HG03460 (cell line): ENCODE measurements around the gene PACRG.
"Not testable (repeated sequence)": the region's sequence is repeated elsewhere in the genome, so short reads cannot be mapped to it uniquely, and the experiment has no call there.

ENCODE experiments used
- ATAC-seq: cut with Tn5 transposase; IDR thresholded peaks from one replicate; pipeline ENCODE4 v1.9.1; 2021; ENCODE audit not compliant: unreplicated experiment

Gene PACRG

GRCh38 chr6:163301726-163302635 is 574.2 kb downstream of the PACRG start:
- no peak for ATAC-seq

GRCh38 chr6:163302747-163303146 is 575.0 kb downstream of the PACRG start:
- no peak for ATAC-seq

DNA sequence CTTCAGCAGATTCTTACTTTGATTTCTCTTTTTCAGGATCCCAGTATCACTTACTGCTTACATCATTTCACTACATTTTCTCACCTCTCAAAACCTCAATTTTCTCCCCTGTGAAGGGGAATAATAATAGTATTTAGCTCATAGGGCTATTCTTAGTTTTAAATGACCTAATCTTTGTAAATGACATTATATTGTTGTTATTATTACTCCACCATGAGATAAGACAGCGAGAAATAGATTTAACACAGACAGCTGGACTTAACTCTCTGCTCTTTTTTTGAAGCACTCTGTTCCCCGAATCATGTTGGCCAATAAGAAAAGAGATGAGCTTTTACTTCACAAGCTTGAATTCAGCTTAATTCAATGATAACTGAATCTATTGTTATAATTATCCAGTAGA is 578.2 kb downstream of the PACRG start:
- ATAC-seq: no peak

GRCh38 chr6:163308629-163309440 is 581.1 kb downstream of the PACRG start:
- no peak for ATAC-seq

GRCh38 chr6:163309491-163310026 is 581.8 kb downstream of the PACRG start:
- no peak for ATAC-seq

DNA sequence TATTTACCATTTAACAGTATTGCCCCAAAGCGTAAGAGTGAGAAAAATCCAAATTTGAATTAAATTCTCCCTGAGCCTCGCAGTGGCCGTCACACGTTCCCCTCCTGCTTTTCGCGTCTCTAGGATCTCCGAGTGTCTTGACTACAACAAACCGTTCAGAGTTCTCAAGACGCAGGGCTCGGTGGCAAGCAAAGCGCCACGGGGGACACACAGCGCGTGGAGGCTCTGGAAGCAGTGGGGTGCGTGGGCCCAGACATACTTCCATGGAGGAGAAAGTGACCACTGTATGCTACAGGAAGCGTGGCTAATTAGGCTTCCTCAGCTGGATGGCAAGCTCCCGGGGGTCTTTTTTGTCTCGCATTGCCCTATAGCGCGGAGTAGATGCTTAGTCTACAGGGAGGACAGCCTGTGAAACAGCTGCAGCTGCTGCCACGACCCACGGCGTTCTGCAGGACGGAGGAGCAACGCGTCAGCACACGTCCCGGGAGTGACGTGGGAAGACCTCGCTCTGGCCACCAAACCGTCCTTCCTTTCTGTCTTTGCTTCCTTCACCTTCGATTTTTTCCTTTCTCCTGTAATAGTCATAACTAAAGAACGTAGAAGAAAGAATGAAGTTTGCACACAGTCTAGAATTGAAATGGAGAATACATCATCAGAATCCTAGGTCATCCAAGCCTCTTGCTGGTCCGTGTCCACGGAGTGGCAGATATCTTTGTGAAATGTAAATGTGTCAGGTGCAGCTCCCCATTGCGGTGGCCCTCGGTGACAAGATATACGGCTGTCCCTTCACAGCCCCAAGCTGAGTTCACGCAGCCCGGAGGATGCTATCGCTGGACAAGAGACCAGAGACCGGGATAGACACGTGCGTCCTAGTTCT is 582.6 kb downstream of the PACRG start:
- no peak for ATAC-seq

DNA sequence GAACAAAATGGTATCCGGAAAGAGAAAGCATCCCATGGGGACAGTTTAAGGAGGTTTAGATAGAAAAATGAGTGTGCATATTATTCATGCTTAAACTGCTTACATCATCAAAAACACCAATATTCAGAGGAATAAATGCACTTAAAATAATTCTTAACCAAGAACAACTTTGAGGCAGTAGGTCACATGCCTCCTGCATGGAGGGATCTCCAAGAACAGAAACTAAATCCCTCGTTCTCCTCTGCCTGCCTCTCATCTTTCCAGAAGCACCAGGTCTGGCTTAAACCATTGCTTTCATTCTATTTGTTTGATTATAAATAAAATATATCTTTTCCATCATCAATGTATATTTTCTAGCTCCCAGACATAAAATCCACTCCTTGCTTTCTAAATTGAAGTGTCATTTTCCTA is 583.2 kb downstream of the PACRG start:
- ATAC-seq: no peak

DNA sequence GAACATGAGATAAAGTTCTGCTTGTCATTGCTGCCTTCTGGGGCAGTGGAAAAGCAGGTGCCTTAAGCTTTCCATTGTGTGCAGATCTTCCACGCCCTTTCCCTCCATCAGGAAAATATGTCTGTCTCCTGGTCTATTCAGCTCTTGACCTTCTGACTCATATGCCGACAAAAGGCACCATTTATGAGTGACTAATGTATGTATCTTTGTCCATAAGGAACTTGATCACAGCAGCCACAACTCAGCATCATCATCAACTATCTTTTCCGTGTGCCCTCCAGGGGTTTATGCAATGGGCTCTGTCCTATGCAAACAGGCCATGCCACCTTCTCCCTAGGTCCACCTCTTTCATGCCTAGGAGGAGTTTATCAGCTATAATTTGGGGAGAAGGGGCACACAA is 584.1 kb downstream of the PACRG start:
- ATAC-seq: no peak

GRCh38 chr6:163313566-163313965 is 585.8 kb downstream of the PACRG start:
- ATAC-seq: no peak

DNA sequence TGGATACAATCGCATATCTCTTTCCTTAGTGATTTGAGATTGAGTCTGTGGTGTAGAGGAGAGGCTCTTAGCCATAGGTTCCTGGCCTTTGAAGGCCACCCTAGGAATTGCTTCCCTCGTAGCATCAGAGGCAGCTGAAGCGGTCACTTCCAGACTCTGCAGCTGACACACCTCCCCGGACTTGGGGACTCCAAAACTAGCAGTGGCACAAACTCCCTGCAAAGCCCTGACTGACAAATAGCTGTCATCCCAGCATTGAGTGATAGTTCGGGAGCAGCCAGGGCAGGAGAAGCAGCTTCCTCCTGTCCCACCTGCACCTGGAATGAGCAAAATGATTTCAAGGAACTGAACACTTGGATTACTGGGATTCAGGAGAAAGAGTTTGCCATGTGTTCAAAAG is 586.2 kb downstream of the PACRG start:
- no peak for ATAC-seq

DNA sequence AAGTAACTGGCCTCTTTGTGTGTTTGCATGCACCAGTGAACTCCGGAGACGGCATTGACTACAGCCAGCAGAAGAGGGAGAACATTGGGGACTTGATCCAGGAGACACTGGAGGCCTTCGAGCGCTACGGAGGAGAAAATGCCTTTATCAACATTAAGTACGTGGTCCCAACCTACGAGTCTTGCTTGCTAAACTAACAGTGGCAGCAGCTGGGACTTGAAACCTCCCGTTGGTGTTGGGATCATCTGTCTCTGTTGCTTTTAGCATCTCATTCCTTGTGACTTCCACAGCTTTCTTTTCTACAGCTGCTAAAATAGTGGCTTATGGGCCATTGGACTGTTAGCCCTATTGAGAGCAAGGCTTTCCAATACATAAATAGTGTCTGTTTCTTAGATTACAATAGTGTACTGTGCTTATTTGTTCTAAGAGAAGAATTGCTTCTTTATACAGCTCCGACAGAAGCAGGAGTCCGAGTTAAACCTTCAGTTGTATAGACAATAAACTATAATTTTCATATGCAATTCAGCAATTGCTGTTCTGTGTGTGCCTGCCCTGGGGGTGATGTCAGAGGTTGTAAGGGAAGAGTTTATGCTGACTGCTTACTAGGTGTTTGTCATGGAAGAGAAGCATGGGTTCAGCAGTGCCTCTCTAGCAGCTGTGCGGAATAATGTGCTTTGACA is 587.2 kb downstream of the PACRG start:
- ATAC-seq: no peak

GRCh38 chr6:163316866-163317495 is 589.2 kb downstream of the PACRG start:
- ATAC-seq: not testable (repeated sequence)

GRCh38 chr6:163318071-163318786 is 590.5 kb downstream of the PACRG start:
- ATAC-seq: no peak

GRCh38 chr6:163319609-163320366 is 592.0 kb downstream of the PACRG start:
- ATAC-seq: no peak

DNA sequence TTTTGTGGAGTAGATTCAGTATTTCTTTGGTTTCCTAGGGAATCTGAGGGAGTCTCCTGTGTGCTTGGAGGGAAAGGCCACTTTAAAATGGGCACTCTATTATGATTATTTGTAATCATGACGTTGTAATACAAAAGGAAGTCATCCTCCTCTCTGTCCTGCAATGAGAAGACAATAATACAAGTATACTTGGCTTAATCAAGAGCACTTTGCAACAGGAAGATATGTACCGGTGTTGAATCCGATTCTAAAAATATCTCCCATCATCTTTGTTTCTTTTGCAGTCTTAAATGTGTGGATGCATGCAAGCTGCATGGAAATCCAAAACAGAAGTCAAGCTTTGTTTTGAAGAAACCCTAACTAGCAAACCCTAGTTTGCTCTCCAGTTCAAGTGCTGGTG is 592.6 kb downstream of the PACRG start:
- no peak for ATAC-seq

GRCh38 chr6:163320804-163321203 is 593.0 kb downstream of the PACRG start:
- no peak for ATAC-seq

- ATAC-seq: no peak
Measured at GRCh38 chr6:163321717-163322116, 593.9 kb downstream of the PACRG start.

DNA sequence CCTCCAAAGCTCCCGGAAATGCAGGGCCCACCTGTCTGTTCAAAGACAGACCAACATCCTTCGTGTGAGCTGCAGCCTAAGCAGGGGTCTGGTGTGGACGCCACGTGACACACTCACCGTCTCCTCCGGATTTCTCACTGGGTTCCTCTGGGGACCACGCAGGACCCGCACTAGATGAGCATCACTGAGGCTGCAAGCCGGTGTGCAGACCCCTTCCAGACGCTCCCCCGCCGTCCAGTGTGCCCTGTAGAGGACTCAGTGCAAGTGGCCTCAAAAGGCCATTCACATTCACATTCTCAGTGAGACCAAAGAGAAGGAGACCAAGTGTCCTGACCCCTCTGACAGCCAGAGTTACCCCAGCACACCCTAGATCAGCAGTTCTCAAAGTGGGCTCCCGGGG is 595.5 kb downstream of the PACRG start:
- no peak for ATAC-seq
